ENCODE measurements around the gene NPHS1. TPM values are rescaled to one million over a fixed set of nuclear protein-coding genes. Genes with fewer than 3 reads are reported as not detected.

NPHS1 gene
- total RNA-seq, 2 donors from 2014 or later = 0.10 TPM; not detected in 1

DNA sequence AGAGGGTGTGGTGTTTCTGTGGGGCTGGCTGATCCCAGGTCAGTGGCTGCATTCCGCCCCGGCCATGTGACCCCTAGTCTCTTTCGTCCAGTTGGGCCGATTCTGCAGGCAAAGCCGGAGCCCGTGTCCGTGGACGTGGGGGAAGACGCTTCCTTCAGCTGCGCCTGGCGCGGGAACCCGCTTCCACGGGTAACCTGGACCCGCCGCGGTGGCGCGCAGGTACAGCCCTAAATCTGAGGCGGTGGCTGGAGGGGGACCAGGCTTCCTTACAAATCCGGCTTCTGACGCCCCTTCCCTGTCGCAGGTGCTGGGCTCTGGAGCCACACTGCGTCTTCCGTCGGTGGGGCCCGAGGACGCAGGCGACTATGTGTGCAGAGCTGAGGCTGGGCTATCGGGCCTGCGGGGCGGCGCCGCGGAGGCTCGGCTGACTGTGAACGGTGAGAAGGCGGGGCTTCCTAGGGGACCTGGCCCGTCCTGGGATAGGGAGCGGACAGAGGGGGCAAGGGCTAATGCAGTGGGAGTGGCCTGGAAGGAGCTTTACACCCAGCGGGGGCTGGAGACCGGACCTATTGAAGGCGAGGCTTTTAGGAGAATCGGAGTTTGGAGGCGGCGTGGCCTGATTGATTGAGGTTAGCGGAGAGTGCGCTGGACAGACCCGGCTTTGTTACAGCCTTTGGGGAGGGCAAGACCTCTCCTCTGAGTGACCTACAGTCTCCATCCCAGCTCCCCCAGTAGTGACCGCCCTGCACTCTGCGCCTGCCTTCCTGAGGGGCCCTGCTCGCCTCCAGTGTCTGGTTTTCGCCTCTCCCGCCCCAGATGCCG, 8.7 kb upstream of the NPHS1 start:
- DNase-seq (ENCODE audit: low spot score in 2 of 2) (no peak), ATAC-seq (peak in 1 of 2 donors; percentile 26)
- peaks cover 0 to 8% of the 10 kb centered on the region in 2 donors for H3K36me3 Mint-ChIP-seq
- H3K9me3 Mint-ChIP-seq = no peaks in the 10 kb centered on the region
- H3K27ac Mint-ChIP-seq = no peak overlapping the region

DNA sequence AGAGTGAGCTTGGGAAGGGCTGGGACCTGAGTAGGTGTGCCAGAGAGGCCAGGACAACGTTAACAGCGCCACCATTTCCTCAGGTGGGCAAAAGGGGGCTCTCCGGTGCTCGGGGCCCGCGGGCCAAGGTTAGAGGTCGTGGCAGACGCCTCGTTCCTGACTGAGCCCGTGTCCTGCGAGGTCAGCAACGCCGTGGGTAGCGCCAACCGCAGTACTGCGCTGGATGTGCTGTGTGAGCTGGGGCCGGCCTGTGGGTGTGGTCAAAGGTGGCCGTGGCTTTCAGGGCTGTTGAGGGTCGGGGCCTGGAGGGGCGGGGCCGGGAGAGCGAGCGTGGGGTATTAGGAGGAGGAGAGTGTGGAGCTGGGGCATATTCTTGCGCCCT, 8.1 kb upstream of the NPHS1 start:
- DNase-seq (ENCODE audit: low spot score in 2 of 2) (no peak), ATAC-seq (no peak)
- Mint-ChIP-seq H3K27ac (no peak overlapping the region), H3K36me3 (peaks cover 0 to 8% of the 10 kb centered on the region in 2 donors), H3K9me3 (no peaks in the 10 kb centered on the region)

DNA sequence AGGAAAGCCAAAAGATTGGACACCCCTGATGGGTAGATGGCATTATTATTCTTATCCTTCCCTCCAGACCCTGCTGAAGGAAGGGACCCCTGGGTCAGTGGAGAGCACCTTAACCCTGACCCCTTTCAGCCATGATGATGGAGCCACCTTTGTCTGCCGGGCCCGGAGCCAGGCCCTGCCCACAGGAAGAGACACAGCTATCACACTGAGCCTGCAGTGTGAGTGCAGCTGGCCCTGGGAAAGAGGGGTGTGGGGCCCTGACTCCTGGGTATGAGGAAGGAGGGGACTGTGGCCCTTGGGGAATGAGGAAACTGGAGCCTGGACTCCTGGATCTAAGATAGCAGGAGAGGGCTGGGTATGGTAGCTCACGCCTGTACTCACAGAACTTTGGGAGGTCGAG, 7.1 kb upstream of the NPHS1 start:
- ATAC-seq (no peak), DNase-seq (ENCODE audit: low spot score in 2 of 2) (no peak)
- H3K27ac Mint-ChIP-seq = no peak overlapping the region
- peaks cover 0 to 8% of the 10 kb centered on the region in 2 donors for H3K36me3 Mint-ChIP-seq
- H3K9me3 Mint-ChIP-seq = no peaks in the 10 kb centered on the region

GRCh38 chr19:35858311-35858710, 6.0 kb upstream of the NPHS1 start:
- Mint-ChIP-seq H3K36me3 (peaks cover 0 to 8% of the 10 kb centered on the region in 2 donors), H3K27ac (no peak overlapping the region), H3K9me3 (no peaks in the 10 kb centered on the region)
- DNase-seq (ENCODE audit: low spot score in 2 of 2) (no peak), ATAC-seq (no peak)

- ATAC-seq = peak; percentile 67 to 82
- no peaks in the 10 kb centered on the region for H3K9me3 Mint-ChIP-seq
Measured at GRCh38 chr19:35856546-35857149, 4.3 kb upstream of the NPHS1 start, which contains the start of gene KIRREL2. Gene KIRREL2, plus strand, starts transcription at chr19:35856911. Its CDS starts 209 bp downstream, at chr19:35857120.

DNA sequence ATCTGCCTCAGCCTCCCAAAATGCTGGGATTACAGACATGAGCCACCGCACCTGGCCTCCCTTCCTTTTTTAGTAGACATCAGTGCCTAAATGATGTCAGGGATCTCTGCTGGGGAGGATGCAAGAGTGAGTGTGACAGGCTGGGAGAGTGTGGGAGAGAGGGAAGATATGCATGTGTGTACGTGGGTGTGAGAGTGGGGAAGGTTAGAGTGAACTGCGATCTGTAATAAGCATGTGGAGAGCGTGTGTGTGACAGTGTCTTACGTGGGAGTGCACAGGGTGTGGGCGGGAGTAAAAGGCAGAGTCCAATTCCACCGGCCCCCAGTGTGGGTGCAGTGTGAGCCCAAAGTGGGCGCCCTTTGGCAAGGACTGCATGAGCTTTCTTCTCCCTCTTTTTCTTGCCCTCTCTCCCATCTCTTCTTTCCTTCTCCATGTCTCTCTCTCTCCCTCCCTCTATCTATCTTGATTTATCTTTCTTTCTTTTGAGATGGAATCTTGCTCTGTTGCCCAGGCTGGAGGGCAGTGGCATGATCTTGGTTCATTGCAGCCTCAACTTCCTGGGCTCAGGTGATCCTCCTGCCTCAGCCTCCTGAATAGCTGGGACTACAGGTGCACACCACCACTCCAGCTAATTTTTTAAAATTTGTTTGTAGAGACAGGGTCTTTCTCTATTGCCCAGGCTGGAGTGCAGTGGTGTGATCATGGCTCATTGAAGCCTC, 893 bp upstream of the NPHS1 start:
- no peak for DNase-seq (ENCODE audit: low spot score in 2 of 2)
- H3K9me3 Mint-ChIP-seq = no peaks in the 10 kb centered on the region
- H3K36me3 Mint-ChIP-seq = no peaks in the 10 kb centered on the region
- ATAC-seq = no peak
- H3K27ac Mint-ChIP-seq = no peak overlapping the region

More at GRCh38 chr19:35856546-35857149, 4.3 kb upstream of the NPHS1 start, which contains the start of gene KIRREL2:
- no peak within 1 kb of the TSS for H3K27ac Mint-ChIP-seq
- H3K36me3 Mint-ChIP-seq = peaks cover 0 to 8% of the 10 kb centered on the region in 2 donors
- DNase-seq (ENCODE audit: low spot score in 2 of 2) = peak in 1 of 2 donors; percentile 56

- DNase-seq (ENCODE audit: low spot score in 2 of 2) = no peak
- Mint-ChIP-seq H3K27ac (no peak overlapping the region), H3K36me3 (peaks cover 0 to 4% of the 10 kb centered on the region in 2 donors), H3K9me3 (no peaks in the 10 kb centered on the region)
- ATAC-seq = peak in 1 of 2 donors; percentile 22
Measured at GRCh38 chr19:35851213-35852028, 883 bp downstream of the NPHS1 start.

GRCh38 chr19:35848919-35849505, 3.3 kb downstream of the NPHS1 start:
- H3K27ac Mint-ChIP-seq = no peak overlapping the region
- no peak for ATAC-seq
- no peak for DNase-seq (ENCODE audit: low spot score in 2 of 2)
- peaks cover 0 to 19% of the 10 kb centered on the region in 2 donors for H3K36me3 Mint-ChIP-seq
- H3K9me3 Mint-ChIP-seq = no peaks in the 10 kb centered on the region

GRCh38 chr19:35848486-35848885, 3.8 kb downstream of the NPHS1 start:
- no peak for DNase-seq (ENCODE audit: low spot score in 2 of 2)
- H3K9me3 Mint-ChIP-seq = no peaks in the 10 kb centered on the region
- no peak overlapping the region for H3K27ac Mint-ChIP-seq
- no peak for ATAC-seq
- H3K36me3 Mint-ChIP-seq = peaks cover 0 to 20% of the 10 kb centered on the region in 2 donors

GRCh38 chr19:35847911-35848310, 4.4 kb downstream of the NPHS1 start:
- H3K9me3 Mint-ChIP-seq = peaks cover 3 to 4% of the 10 kb centered on the region in 2 donors
- no peak overlapping the region for H3K27ac Mint-ChIP-seq
- no peak for ATAC-seq
- DNase-seq (ENCODE audit: low spot score in 2 of 2) = no peak
- peaks cover 0 to 26% of the 10 kb centered on the region in 2 donors for H3K36me3 Mint-ChIP-seq

DNA sequence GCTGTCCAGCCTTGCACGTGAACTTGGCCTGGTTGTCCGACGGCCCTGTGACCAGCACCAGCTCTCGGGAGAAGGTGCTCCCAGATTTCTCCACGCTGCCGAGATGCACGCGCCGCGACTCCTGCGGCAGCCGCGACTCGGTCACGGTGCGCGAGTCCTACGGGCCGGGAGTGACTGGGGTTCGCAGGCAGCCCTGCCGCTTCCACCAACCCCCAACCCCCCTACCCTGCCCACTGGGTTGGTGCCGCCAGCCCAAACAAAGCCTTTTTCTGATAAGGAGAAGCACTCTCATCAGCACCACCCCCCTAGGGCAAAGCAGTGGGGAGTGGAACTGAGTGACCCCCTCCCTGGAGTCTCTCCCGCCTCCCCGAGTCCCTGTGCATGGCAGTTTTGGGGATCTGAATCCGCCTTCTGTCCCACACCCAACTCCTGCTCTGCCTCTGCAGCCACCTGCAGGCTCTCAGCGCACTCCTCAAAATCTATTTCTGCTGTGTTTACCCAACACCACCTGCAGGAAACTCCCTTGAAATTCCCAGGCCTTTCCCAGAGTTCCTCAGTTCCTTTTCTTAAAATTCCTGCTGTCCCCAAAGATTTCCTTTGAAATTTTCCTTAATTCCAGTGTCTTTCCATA, 6.2 kb downstream of the NPHS1 start:
- Mint-ChIP-seq H3K9me3 (peaks cover 9% of the 10 kb centered on the region in 2 donors), H3K36me3 (peaks cover 0 to 32% of the 10 kb centered on the region in 2 donors), H3K27ac (no peak overlapping the region)
- no peak for DNase-seq (ENCODE audit: low spot score in 2 of 2)
- ATAC-seq = peak; percentile 24 to 34

- no peak for DNase-seq (ENCODE audit: low spot score in 2 of 2)
- peak; percentile 39 to 57 for ATAC-seq
- Mint-ChIP-seq H3K36me3 (peaks cover 0 to 32% of the 10 kb centered on the region in 2 donors), H3K27ac (no peak overlapping the region), H3K9me3 (peaks cover 9% of the 10 kb centered on the region in 2 donors)
Measured at GRCh38 chr19:35845215-35846037, 6.9 kb downstream of the NPHS1 start.

DNA sequence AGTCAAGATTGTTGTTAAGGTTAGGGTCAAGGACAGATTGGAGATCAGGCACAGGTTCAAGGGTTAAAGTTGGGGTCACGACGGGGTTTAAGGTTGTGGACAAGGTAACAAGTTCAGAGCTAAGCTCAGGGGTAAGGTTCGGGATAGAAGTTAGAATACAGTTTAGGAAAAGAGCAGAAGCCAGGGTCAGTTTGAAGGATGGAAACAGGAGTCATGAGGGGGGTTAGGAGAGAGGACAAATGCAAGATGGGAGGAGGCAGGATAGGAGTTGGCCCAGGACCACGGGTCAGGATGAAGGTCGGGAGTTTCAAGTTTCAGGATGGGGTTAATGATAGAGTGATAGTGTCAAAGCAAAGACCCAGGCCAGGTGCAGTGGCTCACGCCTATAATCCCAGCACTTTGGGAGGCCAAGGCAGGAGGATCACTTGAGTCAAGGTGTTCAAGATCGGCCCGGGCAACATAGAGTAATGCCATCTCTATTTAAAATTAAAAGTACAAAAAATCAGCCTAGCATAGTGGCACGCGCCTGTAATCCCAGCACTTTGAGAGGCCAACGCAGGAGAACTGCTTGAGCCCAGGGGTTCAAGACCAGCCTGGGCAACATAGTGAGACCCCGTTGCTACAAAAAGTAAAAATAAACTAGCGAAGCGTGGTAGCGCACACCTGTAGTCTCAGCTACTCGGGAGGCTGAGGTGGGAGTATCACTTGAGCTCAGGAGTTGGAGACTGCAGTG, 7.7 kb downstream of the NPHS1 start:
- ATAC-seq (no peak), DNase-seq (ENCODE audit: low spot score in 2 of 2) (no peak)
- Mint-ChIP-seq H3K27ac (no peak overlapping the region), H3K36me3 (peaks cover 0 to 32% of the 10 kb centered on the region in 2 donors), H3K9me3 (peaks cover 9% of the 10 kb centered on the region in 2 donors)
